ENCODE data around the gene LIN7B. TPM values are rescaled to one million over a fixed set of nuclear protein-coding genes. Genes with fewer than 3 reads are reported as not detected.
A peak's percentile ranks its signal among the peaks of the same experiment; 100 is the strongest.

The LIN7B gene
- total and polyA plus RNA-seq, 3 experiments from 2014 or later, result 4.0 to 8.1 (median 5.1) TPM

DNA sequence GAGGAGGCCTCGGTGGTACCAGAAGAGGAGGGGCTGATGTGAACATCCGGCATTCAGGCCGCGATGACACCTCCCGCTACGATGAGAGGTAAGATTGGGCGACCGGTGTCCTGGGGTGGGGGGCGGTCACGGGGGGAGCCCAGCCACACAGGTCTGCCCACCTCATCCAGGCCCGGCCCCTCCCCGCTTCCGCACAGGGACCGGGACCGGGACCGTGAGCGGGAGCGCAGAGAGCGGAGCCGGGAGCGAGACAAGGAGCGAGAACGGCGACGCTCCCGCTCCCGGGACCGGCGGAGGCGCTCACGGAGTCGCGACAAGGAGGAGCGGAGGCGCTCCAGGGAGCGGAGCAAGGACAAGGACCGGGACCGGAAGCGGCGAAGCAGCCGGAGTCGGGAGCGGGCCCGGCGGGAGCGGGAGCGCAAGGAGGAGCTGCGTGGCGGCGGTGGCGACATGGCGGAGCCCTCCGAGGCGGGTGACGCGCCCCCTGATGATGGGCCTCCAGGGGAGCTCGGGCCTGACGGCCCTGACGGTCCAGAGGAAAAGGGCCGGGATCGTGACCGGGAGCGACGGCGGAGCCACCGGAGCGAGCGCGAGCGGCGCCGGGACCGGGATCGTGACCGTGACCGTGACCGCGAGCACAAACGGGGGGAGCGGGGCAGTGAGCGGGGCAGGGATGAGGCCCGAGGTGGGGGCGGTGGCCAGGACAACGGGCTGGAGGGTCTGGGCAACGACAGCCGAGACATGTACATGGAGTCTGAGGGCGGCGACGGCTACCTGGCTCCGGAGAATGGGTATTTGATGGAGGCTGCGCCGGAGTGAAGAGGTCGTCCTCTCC, 6.3 kb upstream of the LIN7B start:
- Histone ChIP-seq H3K36me3 (ENCODE audit: insufficient read depth, low read length) (peaks cover 17% of the 10 kb centered on the region), H3K27ac (ENCODE audit: low read depth, low read length) (no peak overlapping the region), H3K9me3 (ENCODE audit: low read length) (no peaks in the 10 kb centered on the region), H3K4me1 (ENCODE audit: insufficient read depth, low read length) (no peaks in the 10 kb centered on the region), H3K4me3 (ENCODE audit: low read length) (no peak overlapping the region), H3K27me3 (ENCODE audit: insufficient read depth, low read length, poor library complexity, severe bottlenecking) (no peaks in the 10 kb centered on the region)
- H3K4me1 Mint-ChIP-seq, result peaks cover 0 to 3% (median 3%) of the 10 kb centered on the region in 3 donors
- no peaks in the 10 kb centered on the region for H3K27me3 Mint-ChIP-seq
- peaks cover 5 to 54% (median 12%) of the 10 kb centered on the region in 3 donors for H3K36me3 Mint-ChIP-seq
- ChIA-PET POLR2A (no interaction called here), CTCF (interaction anchor here (1.0 kb wide), 1 partner anchor 10 kb away, joined by 3 read pairs; no protein-coding TSS in a partner anchor)
- no peak for DNase-seq
- H3K27ac Mint-ChIP-seq, result no peak overlapping the region
- H3K4me3 Mint-ChIP-seq, result no peak overlapping the region
- no peaks in the 10 kb centered on the region for H3K9me3 Mint-ChIP-seq

DNA sequence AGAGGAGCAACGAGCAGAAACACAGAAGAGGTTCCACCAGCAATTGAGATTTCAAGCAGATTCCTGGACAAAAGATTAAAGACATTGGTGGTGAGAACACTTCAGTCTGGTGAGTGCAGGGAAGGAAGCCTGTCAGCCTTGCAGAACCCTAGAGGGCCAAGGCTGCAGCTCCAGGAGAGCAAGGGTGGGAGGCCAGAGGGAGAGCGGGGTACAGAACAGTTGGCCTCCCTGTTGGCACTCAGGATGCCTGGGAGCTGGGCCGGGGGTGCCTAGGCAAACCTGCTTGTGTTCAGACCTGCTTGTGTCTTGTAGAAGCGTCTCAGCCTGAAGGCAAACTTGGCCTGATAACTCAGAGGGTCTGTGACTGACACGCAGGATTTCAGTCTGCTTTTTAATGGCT, 5.1 kb upstream of the LIN7B start:
- H3K9me3 Mint-ChIP-seq, result no peaks in the 10 kb centered on the region
- peaks cover 10 to 14% (median 11%) of the 10 kb centered on the region in 3 donors for H3K4me1 Mint-ChIP-seq
- Histone ChIP-seq H3K4me1 (ENCODE audit: insufficient read depth, low read length) (peaks cover 6% of the 10 kb centered on the region), H3K36me3 (ENCODE audit: insufficient read depth, low read length) (peaks cover 14% of the 10 kb centered on the region), H3K27ac (ENCODE audit: low read depth, low read length) (no peak overlapping the region), H3K9me3 (ENCODE audit: low read length) (no peaks in the 10 kb centered on the region), H3K4me3 (ENCODE audit: low read length) (no peak overlapping the region), H3K27me3 (ENCODE audit: insufficient read depth, low read length, poor library complexity, severe bottlenecking) (no peaks in the 10 kb centered on the region)
- peak overlapping the region in 4 of 8 donors; percentile 7 to 73 (median 34) for H3K27ac Mint-ChIP-seq
- no peak for DNase-seq
- no peaks in the 10 kb centered on the region for H3K27me3 Mint-ChIP-seq
- peaks cover 5 to 50% (median 12%) of the 10 kb centered on the region in 3 donors for H3K36me3 Mint-ChIP-seq
- peak overlapping the region in 1 of 7 donors; percentile 23 for H3K4me3 Mint-ChIP-seq
- CTCF ChIA-PET, result interaction anchor here (1.1 kb wide), 1 partner anchor 11 kb away, joined by 5 read pairs; no protein-coding TSS in a partner anchor
- POLR2A ChIA-PET, result no interaction called here

DNA sequence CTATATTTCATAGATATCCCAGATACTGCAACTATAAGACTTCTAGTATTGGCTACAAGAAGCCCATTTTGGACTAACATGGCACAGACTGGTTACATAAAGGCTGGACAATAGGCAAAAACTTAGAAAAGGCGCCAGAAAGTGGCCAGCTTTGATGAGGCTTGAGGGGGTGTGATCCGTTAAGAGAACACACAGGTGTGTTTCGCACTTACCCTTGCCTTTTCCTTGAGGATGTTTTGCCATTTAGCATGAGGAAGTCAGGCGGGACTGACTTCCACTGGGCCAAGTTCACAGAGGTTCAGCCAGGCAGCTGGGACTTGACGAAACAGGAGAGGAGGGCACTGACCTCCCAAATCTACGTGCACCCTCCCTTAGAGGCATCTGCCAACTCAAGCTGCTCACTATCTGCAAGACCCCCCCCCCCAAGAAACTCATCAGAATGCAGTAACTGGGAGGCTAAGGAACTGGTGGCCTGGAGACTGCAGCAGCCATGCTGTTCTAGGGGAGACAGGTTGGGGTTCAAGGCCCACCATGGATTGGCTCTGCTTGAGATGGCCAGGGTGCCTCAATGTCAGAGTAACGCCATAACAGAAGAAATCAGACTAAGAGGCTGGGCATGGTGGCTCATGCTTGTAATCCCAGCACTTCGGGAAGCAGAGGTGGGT, 4.5 kb upstream of the LIN7B start:
- Histone ChIP-seq H3K9me3 (ENCODE audit: low read length) (no peaks in the 10 kb centered on the region), H3K27ac (ENCODE audit: low read depth, low read length) (no peak overlapping the region), H3K4me3 (ENCODE audit: low read length) (no peak overlapping the region), H3K36me3 (ENCODE audit: insufficient read depth, low read length) (peaks cover 14% of the 10 kb centered on the region), H3K4me1 (ENCODE audit: insufficient read depth, low read length) (peaks cover 6% of the 10 kb centered on the region), H3K27me3 (ENCODE audit: insufficient read depth, low read length, poor library complexity, severe bottlenecking) (no peaks in the 10 kb centered on the region)
- ChIA-PET POLR2A (no interaction called here), CTCF (interaction anchor here (1.1 kb wide), 1 partner anchor 12 kb away, joined by 5 read pairs; no protein-coding TSS in a partner anchor)
- Mint-ChIP-seq H3K4me3 (peak overlapping the region in 1 of 7 donors; percentile 49), H3K36me3 (peaks cover 5 to 45% (median 12%) of the 10 kb centered on the region in 3 donors), H3K4me1 (peaks cover 11 to 14% (median 12%) of the 10 kb centered on the region in 3 donors), H3K27me3 (no peaks in the 10 kb centered on the region), H3K27ac (peak overlapping the region in 1 of 8 donors; percentile 14), H3K9me3 (no peaks in the 10 kb centered on the region)
- DNase-seq, result no peak

DNA sequence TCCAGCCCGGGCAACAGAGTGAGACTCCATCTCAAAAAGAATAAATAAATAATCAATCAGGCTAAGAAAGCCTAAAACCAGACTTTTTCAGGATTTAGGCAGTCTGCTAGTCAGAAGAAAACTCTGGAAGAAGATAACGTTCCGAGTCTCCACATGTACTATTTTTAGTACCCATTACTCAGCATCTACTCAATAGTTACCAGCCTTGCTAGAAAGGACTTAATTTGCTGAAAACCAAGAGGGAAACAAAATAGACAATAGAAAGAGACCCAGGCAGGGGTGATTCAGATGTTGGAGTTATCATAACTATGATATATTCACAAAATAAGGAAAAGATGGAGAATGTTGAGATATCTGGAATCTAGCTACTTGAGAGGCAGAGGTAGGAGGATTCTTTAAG, 3.6 kb upstream of the LIN7B start:
- ChIA-PET CTCF (no interaction called here), POLR2A (no interaction called here)
- peaks cover 11% of the 10 kb centered on the region for H3K36me3 ChIP-seq (ENCODE audit: insufficient read depth, low read length)
- Mint-ChIP-seq H3K27ac (peak overlapping the region in 3 of 8 donors; percentile 82 to 86 (median 82)), H3K27me3 (no peaks in the 10 kb centered on the region), H3K4me3 (peak overlapping the region in 1 of 7 donors; percentile 49), H3K36me3 (peaks cover 5 to 36% (median 9%) of the 10 kb centered on the region in 3 donors), H3K9me3 (no peaks in the 10 kb centered on the region), H3K4me1 (peaks cover 16 to 19% (median 16%) of the 10 kb centered on the region in 3 donors)
- H3K27ac ChIP-seq (ENCODE audit: low read depth, low read length), result no peak overlapping the region
- no peaks in the 10 kb centered on the region for H3K27me3 ChIP-seq (ENCODE audit: insufficient read depth, low read length, poor library complexity, severe bottlenecking)
- no peaks in the 10 kb centered on the region for H3K9me3 ChIP-seq (ENCODE audit: low read length)
- no peak for DNase-seq
- no peak overlapping the region for H3K4me3 ChIP-seq (ENCODE audit: low read length)
- peaks cover 10% of the 10 kb centered on the region for H3K4me1 ChIP-seq (ENCODE audit: insufficient read depth, low read length)

DNA sequence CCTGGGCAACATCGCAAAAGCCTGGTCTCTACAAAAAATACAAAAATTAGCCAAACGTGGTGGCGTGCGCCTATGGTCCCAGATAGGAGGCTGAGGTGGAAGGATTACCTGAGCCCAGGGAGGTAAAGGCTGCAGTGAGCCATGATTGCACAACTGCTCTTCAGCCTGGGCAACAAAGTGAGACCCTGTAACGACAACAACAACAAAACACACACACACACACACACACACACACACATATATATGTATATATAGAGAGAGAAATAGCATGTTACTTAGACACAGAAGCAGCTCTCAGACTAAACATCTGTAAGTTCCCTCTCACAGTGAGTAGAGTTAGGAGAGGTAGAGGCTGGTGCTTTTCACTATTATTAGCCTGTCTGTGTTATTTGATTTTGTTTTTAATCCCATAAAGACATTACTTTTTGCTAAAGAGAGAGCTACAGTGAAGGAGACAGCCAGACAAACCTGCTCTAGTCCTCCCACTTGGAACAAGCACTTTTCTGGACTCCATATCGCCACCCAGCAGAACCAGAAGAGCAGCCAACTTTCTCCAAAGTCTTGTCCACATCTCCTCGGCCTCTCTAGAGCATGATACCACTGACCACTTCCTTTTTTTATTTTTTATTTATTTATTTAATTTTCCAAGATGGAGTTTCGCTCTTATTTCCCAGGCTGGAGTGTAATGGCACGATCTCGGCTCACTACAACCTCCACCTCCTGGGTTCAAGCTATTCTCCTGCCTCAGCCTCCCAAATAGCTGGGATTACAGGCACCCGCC, 2.8 kb upstream of the LIN7B start:
- H3K36me3 Mint-ChIP-seq, result peaks cover 5 to 31% (median 6%) of the 10 kb centered on the region in 3 donors
- Histone ChIP-seq H3K4me3 (ENCODE audit: low read length) (no peak overlapping the region), H3K4me1 (ENCODE audit: insufficient read depth, low read length) (peaks cover 10% of the 10 kb centered on the region), H3K27ac (ENCODE audit: low read depth, low read length) (no peak overlapping the region), H3K36me3 (ENCODE audit: insufficient read depth, low read length) (peaks cover 5% of the 10 kb centered on the region), H3K27me3 (ENCODE audit: insufficient read depth, low read length, poor library complexity, severe bottlenecking) (no peaks in the 10 kb centered on the region), H3K9me3 (ENCODE audit: low read length) (no peaks in the 10 kb centered on the region)
- ChIA-PET CTCF (no interaction called here), POLR2A (no interaction called here)
- peaks cover 19 to 23% (median 20%) of the 10 kb centered on the region in 3 donors for H3K4me1 Mint-ChIP-seq
- no peaks in the 10 kb centered on the region for H3K27me3 Mint-ChIP-seq
- H3K4me3 Mint-ChIP-seq, result peak overlapping the region in 2 of 7 donors; percentile 46 to 55
- no peaks in the 10 kb centered on the region for H3K9me3 Mint-ChIP-seq
- H3K27ac Mint-ChIP-seq, result peak overlapping the region in 1 of 8 donors; percentile 53
- DNase-seq, result no peak

DNA sequence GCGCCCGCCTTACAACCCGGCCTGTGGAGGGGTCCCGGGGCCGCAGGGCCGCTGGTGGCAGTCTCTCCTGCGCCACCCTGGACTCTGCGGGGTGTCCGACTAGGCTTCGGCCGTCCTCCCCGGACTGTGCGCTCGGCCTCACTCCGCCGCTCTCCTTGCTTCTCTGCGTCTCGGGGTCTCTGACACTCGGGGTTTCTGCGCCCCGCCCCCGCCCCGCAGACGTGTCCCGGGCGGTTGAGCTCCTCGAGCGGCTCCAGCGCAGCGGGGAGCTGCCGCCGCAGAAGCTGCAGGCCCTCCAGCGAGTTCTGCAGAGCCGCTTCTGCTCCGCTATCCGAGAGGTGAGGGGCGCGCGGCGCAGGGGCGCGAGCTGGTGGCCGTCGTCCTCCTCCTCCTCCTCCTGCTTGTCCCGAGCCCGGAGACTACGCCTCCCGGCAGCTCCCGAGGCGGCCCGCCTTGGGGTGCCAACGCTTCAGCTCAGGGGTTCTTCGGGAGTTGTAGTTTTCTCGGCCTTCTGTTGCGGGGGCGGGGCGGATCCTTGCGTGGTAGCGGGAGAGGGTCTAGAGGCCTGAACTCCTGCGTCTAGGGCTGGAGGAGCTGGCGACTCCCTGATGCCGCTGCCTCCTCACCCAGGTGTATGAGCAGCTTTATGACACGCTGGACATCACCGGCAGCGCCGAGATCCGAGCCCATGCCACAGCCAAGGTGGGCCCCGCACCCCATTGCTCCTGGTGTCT, 627 bp downstream of the LIN7B start:
- Histone ChIP-seq H3K4me3 (ENCODE audit: low read length) (peak overlapping the region; percentile 47), H3K27me3 (ENCODE audit: insufficient read depth, low read length, poor library complexity, severe bottlenecking) (no peaks in the 10 kb centered on the region), H3K36me3 (ENCODE audit: insufficient read depth, low read length) (no peaks in the 10 kb centered on the region), H3K4me1 (ENCODE audit: insufficient read depth, low read length) (peaks cover 18% of the 10 kb centered on the region), H3K27ac (ENCODE audit: low read depth, low read length) (peak overlapping the region; percentile 47), H3K9me3 (ENCODE audit: low read length) (no peaks in the 10 kb centered on the region)
- POLR2A ChIA-PET, result interaction anchor here (0.7 to 2.4 kb wide), 3 partner anchors 9 to 17 kb away, joined by 3 to 15 read pairs (median 3); no protein-coding TSS in a partner anchor
- CTCF ChIA-PET, result interaction anchor here (1.0 to 3.5 kb wide), 12 partner anchors 9 to 143 kb away, joined by 3 to 19 read pairs (median 7); partner anchors contain the start of genes GYS1 and RUVBL2
- peaks cover 0 to 3% (median 0%) of the 10 kb centered on the region in 3 donors for H3K36me3 Mint-ChIP-seq
- peak overlapping the region in 5 of 8 donors; percentile 47 to 87 (median 77) for H3K27ac Mint-ChIP-seq
- no peaks in the 10 kb centered on the region for H3K27me3 Mint-ChIP-seq
- H3K9me3 Mint-ChIP-seq, result no peaks in the 10 kb centered on the region
- H3K4me3 Mint-ChIP-seq, result peak overlapping the region; percentile 78 to 88 (median 86)
- peaks cover 34 to 48% (median 41%) of the 10 kb centered on the region in 3 donors for H3K4me1 Mint-ChIP-seq
- DNase-seq, result peak in 4 of 5 donors; percentile 14 to 60 (median 37)

DNA sequence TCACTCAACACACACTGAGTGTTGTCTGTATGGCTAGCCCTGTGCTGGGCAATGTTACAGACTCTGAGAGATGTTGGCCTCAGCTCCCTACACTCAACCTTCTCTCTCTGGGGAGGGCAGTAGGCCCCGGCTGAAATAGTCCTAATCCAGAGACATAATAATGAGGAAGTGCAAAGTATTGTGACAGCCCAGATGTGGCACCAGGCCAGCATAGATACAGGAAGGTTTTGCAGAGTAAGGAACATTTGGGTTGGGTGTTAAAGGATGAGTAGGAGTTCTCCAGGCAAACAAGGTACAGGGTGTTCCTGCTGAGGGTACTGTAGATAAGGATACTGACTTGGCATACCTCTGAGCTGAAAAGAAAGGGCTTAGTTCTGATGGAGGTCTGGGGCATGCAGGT, 2.4 kb downstream of the LIN7B start:
- Mint-ChIP-seq H3K4me3 (peak overlapping the region; percentile 46 to 89 (median 73)), H3K27ac (peak overlapping the region in 6 of 8 donors; percentile 28 to 87 (median 47)), H3K9me3 (no peaks in the 10 kb centered on the region), H3K27me3 (no peaks in the 10 kb centered on the region), H3K36me3 (peaks cover 0 to 3% (median 0%) of the 10 kb centered on the region in 3 donors), H3K4me1 (peaks cover 41 to 57% (median 49%) of the 10 kb centered on the region in 3 donors)
- CTCF ChIA-PET, result interaction anchor here (1.2 kb wide), 1 partner anchor 19 kb away, joined by 6 read pairs; no protein-coding TSS in a partner anchor
- POLR2A ChIA-PET, result interaction anchor here (0.8 kb wide), 1 partner anchor 12 kb away, joined by 3 read pairs; no protein-coding TSS in a partner anchor
- no peaks in the 10 kb centered on the region for H3K9me3 ChIP-seq (ENCODE audit: low read length)
- H3K27ac ChIP-seq (ENCODE audit: low read depth, low read length), result no peak overlapping the region
- no peak overlapping the region for H3K4me3 ChIP-seq (ENCODE audit: low read length)
- peaks cover 18% of the 10 kb centered on the region for H3K4me1 ChIP-seq (ENCODE audit: insufficient read depth, low read length)
- H3K27me3 ChIP-seq (ENCODE audit: insufficient read depth, low read length, poor library complexity, severe bottlenecking), result no peaks in the 10 kb centered on the region
- no peaks in the 10 kb centered on the region for H3K36me3 ChIP-seq (ENCODE audit: insufficient read depth, low read length)
- DNase-seq, result no peak
